PFSK-1 (cell line): ENCODE data around the gene PCDHA11.

Experiments
- POLR2AphosphoS5 ChIP-seq: IDR thresholded peaks from 2 replicates; pipeline ENCODE4 v1.6.1; 2012; ENCODE audit warnings: low read depth, mild to moderate bottlenecking, control low read depth, low read length, moderate library complexity
- SIN3A ChIP-seq: IDR thresholded peaks from 2 replicates; pipeline ENCODE4 v1.6.1; 2012; ENCODE audit warnings: mild to moderate bottlenecking, low read length, moderate library complexity, borderline replicate concordance; ENCODE audit not compliant: insufficient read depth

GRCh38 chr5:140842798-140843733 is 25.7 kb upstream of the PCDHA11 start:
- no peak for TF ChIP-seq POLR2AphosphoS5
- TF ChIP-seq SIN3A = no peak
